ENCODE results near the gene ZNF101. TPM values are rescaled to one million over a fixed set of nuclear protein-coding genes. Genes with fewer than 3 reads are reported as not detected.

The ZNF101 gene
- total RNA-seq, 2 donors from 2014 or later, result 53.2 to 62.9 TPM

- peak within 1 kb of the TSS; percentile 90 for H3K4me3 ChIP-seq (ENCODE audit: low read length)
- TF ChIP-seq CTCF (conservative IDR thresholded peaks at IDR 0.05), result peak; percentile 35
- peak within 1 kb of the TSS; percentile 72 for H3K9ac ChIP-seq (ENCODE audit: extremely low read depth, low read length, poor library complexity, severe bottlenecking)
- peak; percentile 89 for DNase-seq
- peaks cover 31% of the 10 kb centered on the region for H3K36me3 Mint-ChIP-seq (ENCODE audit: low read depth)
- H3K36me3 ChIP-seq (ENCODE audit: control insufficient read depth, insufficient read depth, low read length), result peaks cover 38% of the 10 kb centered on the region
- H3K4me1 Mint-ChIP-seq, result peaks cover 16% of the 10 kb centered on the region
- H3K27ac ChIP-seq (ENCODE audit: low read depth, low read length), result peak within 1 kb of the TSS; percentile 87
- peak within 1 kb of the TSS; percentile 81 for H3K4me3 Mint-ChIP-seq
- H3K9me3 ChIP-seq (ENCODE audit: control insufficient read depth, low read length), result no peaks in the 10 kb centered on the region
- no peaks in the 10 kb centered on the region for H3K9me3 Mint-ChIP-seq
- no peaks in the 10 kb centered on the region for H3K27me3 Mint-ChIP-seq (ENCODE audit: insufficient read depth)
- no peaks in the 10 kb centered on the region for H3K27me3 ChIP-seq (ENCODE audit: control insufficient read depth, insufficient read depth, low read length, poor library complexity, severe bottlenecking)
- H3K27ac Mint-ChIP-seq, result peak within 1 kb of the TSS; percentile 96
- H3K4me1 ChIP-seq (ENCODE audit: control insufficient read depth, insufficient read depth, low read length), result peaks cover 10% of the 10 kb centered on the region
- WGBS, 2 experiments (ENCODE audit: insufficient coverage in 1 of 2, insufficient read length in 1 of 2), result 1 to 4% methylated on average over 19 to 87 of the region's 87 CpGs
Observed at GRCh38 chr19:19627621-19628500, 40.8 kb upstream of the ZNF101 start, which contains the start of gene LPAR2. TSS of gene LPAR2 (minus strand) at chr19:19628220. CDS start at chr19:19627275, 945 bp downstream.

- H3K4me3 ChIP-seq (ENCODE audit: low read length), result peak overlapping the region; percentile 90
- peak overlapping the region; percentile 96 for H3K27ac Mint-ChIP-seq
- peak overlapping the region; percentile 81 for H3K4me3 Mint-ChIP-seq
- H3K36me3 ChIP-seq (ENCODE audit: control insufficient read depth, insufficient read depth, low read length), result peaks cover 39% of the 10 kb centered on the region
- peaks cover 34% of the 10 kb centered on the region for H3K36me3 Mint-ChIP-seq (ENCODE audit: low read depth)
- peaks cover 10% of the 10 kb centered on the region for H3K4me1 ChIP-seq (ENCODE audit: control insufficient read depth, insufficient read depth, low read length)
- H3K27me3 ChIP-seq (ENCODE audit: control insufficient read depth, insufficient read depth, low read length, poor library complexity, severe bottlenecking), result no peaks in the 10 kb centered on the region
- H3K9me3 ChIP-seq (ENCODE audit: control insufficient read depth, low read length), result no peaks in the 10 kb centered on the region
- peak overlapping the region; percentile 87 for H3K27ac ChIP-seq (ENCODE audit: low read depth, low read length)
- no peaks in the 10 kb centered on the region for H3K9me3 Mint-ChIP-seq
- 10 to 28% methylated on average over 14 to 51 of the region's 51 CpGs for WGBS, 2 experiments (ENCODE audit: insufficient coverage in 1 of 2, insufficient read length in 1 of 2)
- H3K9ac ChIP-seq (ENCODE audit: extremely low read depth, low read length, poor library complexity, severe bottlenecking), result peak overlapping the region; percentile 72
- H3K4me1 Mint-ChIP-seq, result peaks cover 16% of the 10 kb centered on the region
- TF ChIP-seq CTCF (conservative IDR thresholded peaks at IDR 0.05), result no peak
- H3K27me3 Mint-ChIP-seq (ENCODE audit: insufficient read depth), result no peaks in the 10 kb centered on the region
- peak; percentile 96 for DNase-seq
Observed at GRCh38 chr19:19628501-19629134, 40.0 kb upstream of the ZNF101 start.

GRCh38 chr19:19630062-19630414 lies 38.6 kb upstream of the ZNF101 start:
- no peak overlapping the region for H3K4me3 Mint-ChIP-seq
- WGBS, 2 experiments (ENCODE audit: insufficient coverage in 1 of 2, insufficient read length in 1 of 2), result 94 to 96% methylated on average over 8 to 11 of the region's 11 CpGs
- peaks cover 16% of the 10 kb centered on the region for H3K4me1 Mint-ChIP-seq
- H3K36me3 Mint-ChIP-seq (ENCODE audit: low read depth), result peaks cover 34% of the 10 kb centered on the region
- no peak overlapping the region for H3K27ac Mint-ChIP-seq
- no peak for TF ChIP-seq CTCF (conservative IDR thresholded peaks at IDR 0.05)
- no peak for DNase-seq
- H3K27ac ChIP-seq (ENCODE audit: low read depth, low read length), result no peak overlapping the region
- peaks cover 38% of the 10 kb centered on the region for H3K36me3 ChIP-seq (ENCODE audit: control insufficient read depth, insufficient read depth, low read length)
- no peaks in the 10 kb centered on the region for H3K9me3 Mint-ChIP-seq
- H3K4me3 ChIP-seq (ENCODE audit: low read length), result no peak overlapping the region
- H3K9me3 ChIP-seq (ENCODE audit: control insufficient read depth, low read length), result no peaks in the 10 kb centered on the region
- H3K27me3 Mint-ChIP-seq (ENCODE audit: insufficient read depth), result no peaks in the 10 kb centered on the region
- no peak overlapping the region for H3K9ac ChIP-seq (ENCODE audit: extremely low read depth, low read length, poor library complexity, severe bottlenecking)
- H3K4me1 ChIP-seq (ENCODE audit: control insufficient read depth, insufficient read depth, low read length), result peaks cover 10% of the 10 kb centered on the region
- H3K27me3 ChIP-seq (ENCODE audit: control insufficient read depth, insufficient read depth, low read length, poor library complexity, severe bottlenecking), result no peaks in the 10 kb centered on the region

All from endodermal cell (in vitro differentiated cells).